Gastrocnemius medialis (tissue), 4 donors: ENCODE results near the gene PLRG1.

Experiments used
- POLR2A ChIP-seq, 2 donors: fragments of 450-650 bp; IDR thresholded peaks; one replicate each; pipeline ENCODE4 v1.6.1; 2017; ENCODE audit warnings: antibody characterized with exemption in 2 of 2, mild to moderate bottlenecking in 2 of 2, moderate library complexity in 2 of 2
- TF ChIP-seq, protein P1 (sequence below), 5 experiments: fragments of 450-650 bp in 3 of 5; fragments of 200-600 bp in 2 of 5; sonication (generic) in 2 of 5; IDR thresholded peaks in 4 of 5; conservative IDR thresholded peaks in 1 of 5; 1 replicate in 4 of 5; 2 replicates in 1 of 5; pipeline ENCODE4 v1.5.1; 2016 to 2019; ENCODE audit warnings: antibody characterized with exemption in 5 of 5, mild to moderate bottlenecking in 3 of 5, moderate library complexity in 3 of 5

DNA sequence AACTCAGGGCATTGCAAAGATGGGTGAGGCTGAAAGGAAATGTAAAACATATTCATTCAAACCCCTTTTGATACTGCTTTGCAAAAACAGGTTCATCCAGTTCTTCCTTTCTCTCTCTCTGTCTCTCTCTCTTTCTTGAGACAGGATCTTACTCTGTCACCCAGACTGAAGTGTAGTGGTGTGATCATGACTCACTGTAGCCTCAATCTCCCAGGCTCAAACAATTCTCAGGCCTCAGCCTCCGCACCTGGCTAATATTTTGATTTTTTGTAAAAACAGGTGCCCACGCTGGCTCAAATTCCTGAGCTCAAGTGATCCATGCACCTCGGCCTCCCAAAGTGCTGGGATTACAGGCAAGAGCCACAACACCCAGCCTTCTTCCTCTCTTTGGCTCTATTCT lies 43.0 kb downstream of the PLRG1 start:
- TF ChIP-seq, protein P1, sequence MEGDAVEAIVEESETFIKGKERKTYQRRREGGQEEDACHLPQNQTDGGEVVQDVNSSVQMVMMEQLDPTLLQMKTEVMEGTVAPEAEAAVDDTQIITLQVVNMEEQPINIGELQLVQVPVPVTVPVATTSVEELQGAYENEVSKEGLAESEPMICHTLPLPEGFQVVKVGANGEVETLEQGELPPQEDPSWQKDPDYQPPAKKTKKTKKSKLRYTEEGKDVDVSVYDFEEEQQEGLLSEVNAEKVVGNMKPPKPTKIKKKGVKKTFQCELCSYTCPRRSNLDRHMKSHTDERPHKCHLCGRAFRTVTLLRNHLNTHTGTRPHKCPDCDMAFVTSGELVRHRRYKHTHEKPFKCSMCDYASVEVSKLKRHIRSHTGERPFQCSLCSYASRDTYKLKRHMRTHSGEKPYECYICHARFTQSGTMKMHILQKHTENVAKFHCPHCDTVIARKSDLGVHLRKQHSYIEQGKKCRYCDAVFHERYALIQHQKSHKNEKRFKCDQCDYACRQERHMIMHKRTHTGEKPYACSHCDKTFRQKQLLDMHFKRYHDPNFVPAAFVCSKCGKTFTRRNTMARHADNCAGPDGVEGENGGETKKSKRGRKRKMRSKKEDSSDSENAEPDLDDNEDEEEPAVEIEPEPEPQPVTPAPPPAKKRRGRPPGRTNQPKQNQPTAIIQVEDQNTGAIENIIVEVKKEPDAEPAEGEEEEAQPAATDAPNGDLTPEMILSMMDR (IDR thresholded peaks at IDR 0.05 in 4 of 5, conservative IDR thresholded peaks at IDR 0.05 in 1 of 5) = no peak
- no peak for TF ChIP-seq POLR2A (IDR thresholded peaks at IDR 0.05)
